BLaER1 (cell line): ENCODE results near the gene MGLL.

Experiments used
- H3K27ac ChIP-seq: shearing (Covaris generic); formaldehyde crosslinking; 2 replicates; pipeline ENCODE4 v1.8.1; 2022
- H3K27me3 ChIP-seq: shearing (Covaris generic); formaldehyde crosslinking; 2 replicates; pipeline ENCODE4 v1.8.1; 2022
- H3K36me3 ChIP-seq: shearing (Covaris generic); formaldehyde crosslinking; 2 replicates; pipeline ENCODE4 v1.8.1; 2022
- H3K4me1 ChIP-seq: shearing (Covaris generic); formaldehyde crosslinking; 2 replicates; pipeline ENCODE4 v1.8.1; 2022
- H3K4me2 ChIP-seq: shearing (Covaris generic); formaldehyde crosslinking; 2 replicates; pipeline ENCODE4 v1.8.1; 2022
- H3K4me3 ChIP-seq: shearing (Covaris generic); formaldehyde crosslinking; 2 replicates; pipeline ENCODE4 v1.8.1; 2022
- H3K9ac ChIP-seq: shearing (Covaris generic); formaldehyde crosslinking; 2 replicates; pipeline ENCODE4 v1.8.1; 2022
- H3K9me3 ChIP-seq: shearing (Covaris generic); formaldehyde crosslinking; 2 replicates; pipeline ENCODE4 v1.8.1; 2022
- H4K20me1 ChIP-seq: shearing (Covaris generic); formaldehyde crosslinking; 2 replicates; pipeline ENCODE4 v1.8.1; 2022
- Cebpa-rat ChIP-seq: shearing (Covaris generic); IDR thresholded peaks from 2 replicates; pipeline ENCODE4 v1.8.1; 2022

MGLL gene

DNA sequence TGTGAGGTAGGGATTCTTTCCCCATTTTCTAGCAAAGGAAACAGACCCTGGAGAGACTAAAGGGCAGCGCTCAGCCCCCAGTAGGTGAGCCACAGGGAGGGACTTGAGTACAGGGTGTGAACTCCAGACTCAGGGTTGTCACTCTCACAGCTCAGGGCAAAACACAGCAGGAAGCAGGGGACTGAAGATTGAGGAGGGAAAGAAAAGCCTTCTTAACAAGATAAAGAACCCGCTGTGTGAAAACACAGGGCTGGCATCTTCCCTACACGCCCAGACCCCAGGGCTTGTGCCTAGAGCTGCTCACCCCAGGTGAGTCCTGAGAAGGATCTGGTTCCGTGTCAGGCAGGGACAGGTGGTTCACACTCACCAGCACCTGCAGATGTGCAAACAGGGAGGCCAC is 90.0 kb downstream of the MGLL start:
- no peak for TF ChIP-seq Cebpa-rat
- Histone ChIP-seq H3K4me2 (no peak overlapping the region), H3K9ac (no peak overlapping the region), H3K9me3 (no peaks in the 10 kb centered on the region), H3K27me3 (no peaks in the 10 kb centered on the region), H3K4me1 (peaks cover 52% of the 10 kb centered on the region), H3K36me3 (no peaks in the 10 kb centered on the region), H3K27ac (no peak overlapping the region), H4K20me1 (no peaks in the 10 kb centered on the region), H3K4me3 (no peak overlapping the region)

DNA sequence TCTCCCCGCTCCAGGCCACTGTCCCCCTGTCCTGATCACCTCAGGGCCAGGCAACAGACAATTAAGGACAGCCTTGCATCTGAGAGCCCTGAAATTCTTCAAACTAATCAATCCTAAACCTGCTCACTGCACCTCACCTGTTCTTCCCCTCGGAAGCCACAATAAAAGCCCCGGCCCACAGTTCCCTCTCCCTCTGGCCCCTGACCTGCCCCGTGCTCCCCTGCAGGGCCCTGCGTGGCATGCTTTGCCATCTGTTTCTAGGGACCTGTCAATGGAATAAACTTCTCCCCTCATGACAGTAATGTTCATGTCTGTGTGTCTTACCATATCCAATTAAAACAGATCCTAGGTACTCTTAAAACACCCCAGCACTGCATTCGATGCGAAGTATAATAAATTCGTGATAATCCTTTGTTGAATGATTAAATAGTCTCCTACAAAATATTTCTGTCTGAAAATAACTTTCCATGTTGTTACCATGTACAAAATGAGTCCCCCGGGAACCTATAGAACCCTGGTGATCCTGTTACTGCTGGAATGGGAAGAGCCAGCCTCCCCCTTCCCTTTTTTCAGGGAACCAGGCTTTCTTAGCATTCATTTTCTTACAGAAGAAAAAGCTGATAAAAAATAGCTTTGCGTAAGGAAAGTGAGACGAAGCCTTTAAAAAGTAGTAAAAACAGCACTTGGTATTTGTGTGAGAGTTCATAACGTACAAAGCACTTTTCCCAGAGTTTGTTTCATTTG is 90.6 kb downstream of the MGLL start:
- no peak overlapping the region for H3K27ac ChIP-seq
- peaks cover 49% of the 10 kb centered on the region for H3K4me1 ChIP-seq
- H3K9me3 ChIP-seq, result no peaks in the 10 kb centered on the region
- no peaks in the 10 kb centered on the region for H3K27me3 ChIP-seq
- TF ChIP-seq Cebpa-rat, result no peak
- no peak overlapping the region for H3K9ac ChIP-seq
- H3K36me3 ChIP-seq, result no peaks in the 10 kb centered on the region
- H4K20me1 ChIP-seq, result no peaks in the 10 kb centered on the region
- no peak overlapping the region for H3K4me2 ChIP-seq
- no peak overlapping the region for H3K4me3 ChIP-seq

DNA sequence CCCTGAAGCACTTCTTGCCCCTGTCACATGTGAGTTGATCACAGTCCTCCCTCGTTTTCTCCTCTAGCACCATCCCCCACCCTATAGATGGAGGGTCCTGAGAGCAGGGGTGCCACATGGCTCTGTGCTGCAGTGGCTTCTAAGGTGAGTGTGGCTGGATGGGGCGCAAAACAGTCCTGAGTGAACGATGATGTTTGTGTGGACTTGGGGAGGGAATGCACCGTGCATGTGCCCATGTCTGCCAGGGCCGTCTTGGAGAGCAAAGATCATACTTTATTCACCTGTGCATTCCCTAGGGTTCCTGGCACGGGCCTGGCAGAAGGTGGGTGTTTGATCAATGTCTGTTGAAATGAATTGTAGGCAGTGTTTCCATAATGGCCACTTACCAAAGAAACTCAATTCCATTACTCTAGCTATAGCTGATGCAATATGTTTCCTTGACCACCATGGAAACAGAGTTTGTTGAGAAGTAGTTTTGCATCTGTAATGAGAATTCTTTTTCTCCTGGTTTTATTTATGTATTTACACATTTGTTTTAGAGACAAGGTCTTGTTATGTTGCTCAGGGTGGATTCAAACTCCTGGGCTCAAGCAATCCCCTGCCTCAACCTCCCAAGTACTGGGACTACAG is 91.5 kb downstream of the MGLL start:
- Histone ChIP-seq H3K4me2 (no peak overlapping the region), H3K9ac (no peak overlapping the region), H3K36me3 (no peaks in the 10 kb centered on the region), H3K4me3 (no peak overlapping the region), H3K27me3 (no peaks in the 10 kb centered on the region), H3K9me3 (no peaks in the 10 kb centered on the region), H3K27ac (no peak overlapping the region), H4K20me1 (no peaks in the 10 kb centered on the region), H3K4me1 (peaks cover 39% of the 10 kb centered on the region)
- no peak for TF ChIP-seq Cebpa-rat

- no peaks in the 10 kb centered on the region for H3K9me3 ChIP-seq
- no peaks in the 10 kb centered on the region for H4K20me1 ChIP-seq
- no peaks in the 10 kb centered on the region for H3K36me3 ChIP-seq
- TF ChIP-seq Cebpa-rat, result no peak
- no peak overlapping the region for H3K4me3 ChIP-seq
- H3K4me2 ChIP-seq, result no peak overlapping the region; the same call in 1 of the 2 replicates
- H3K4me1 ChIP-seq, result peaks cover 33% of the 10 kb centered on the region
- H3K27ac ChIP-seq, result no peak overlapping the region
- no peaks in the 10 kb centered on the region for H3K27me3 ChIP-seq
- H3K9ac ChIP-seq, result no peak overlapping the region
Measured at GRCh38 chr3:127730171-127730570, 92.1 kb downstream of the MGLL start.

DNA sequence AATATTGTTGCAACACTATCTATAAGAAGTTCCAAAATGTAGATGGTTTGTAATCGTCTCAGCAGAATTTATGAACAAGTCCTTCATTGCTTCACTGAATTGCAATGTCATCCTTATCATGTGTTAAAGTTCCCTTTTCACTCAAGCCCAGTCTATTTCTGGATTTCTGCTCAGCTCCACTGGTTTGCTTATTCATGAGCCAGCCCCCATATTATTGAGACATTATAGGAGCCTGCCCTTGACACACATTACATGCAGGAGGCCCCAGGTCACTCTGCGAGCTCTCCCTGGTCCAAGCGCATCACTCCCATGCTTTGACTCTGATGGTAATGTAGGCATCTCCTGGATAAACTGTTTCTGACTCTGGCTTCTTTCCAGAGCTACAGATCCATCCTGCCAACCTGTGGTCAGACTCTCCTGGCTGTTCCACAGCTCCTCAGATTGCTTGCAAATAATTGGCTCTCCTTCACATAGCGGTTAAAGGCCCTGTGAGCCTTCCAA is 92.7 kb downstream of the MGLL start:
- H4K20me1 ChIP-seq, result no peaks in the 10 kb centered on the region
- no peak overlapping the region for H3K9ac ChIP-seq
- peak overlapping the region; percentile 22; the same call in 1 of the 2 replicates for H3K4me2 ChIP-seq
- H3K4me3 ChIP-seq, result no peak overlapping the region
- H3K9me3 ChIP-seq, result no peaks in the 10 kb centered on the region
- H3K27me3 ChIP-seq, result no peaks in the 10 kb centered on the region
- H3K4me1 ChIP-seq, result peaks cover 27% of the 10 kb centered on the region
- no peaks in the 10 kb centered on the region for H3K36me3 ChIP-seq
- H3K27ac ChIP-seq, result no peak overlapping the region
- TF ChIP-seq Cebpa-rat, result no peak

GRCh38 chr3:127728417-127729015 is 93.8 kb downstream of the MGLL start:
- no peaks in the 10 kb centered on the region for H4K20me1 ChIP-seq
- H3K9me3 ChIP-seq, result peaks cover 5% of the 10 kb centered on the region; the same call in 1 of the 2 replicates
- H3K4me2 ChIP-seq, result no peak overlapping the region
- H3K27ac ChIP-seq, result no peak overlapping the region
- no peak for TF ChIP-seq Cebpa-rat
- no peaks in the 10 kb centered on the region for H3K27me3 ChIP-seq
- H3K9ac ChIP-seq, result no peak overlapping the region
- H3K36me3 ChIP-seq, result no peaks in the 10 kb centered on the region
- no peak overlapping the region for H3K4me3 ChIP-seq
- peaks cover 17% of the 10 kb centered on the region for H3K4me1 ChIP-seq

DNA sequence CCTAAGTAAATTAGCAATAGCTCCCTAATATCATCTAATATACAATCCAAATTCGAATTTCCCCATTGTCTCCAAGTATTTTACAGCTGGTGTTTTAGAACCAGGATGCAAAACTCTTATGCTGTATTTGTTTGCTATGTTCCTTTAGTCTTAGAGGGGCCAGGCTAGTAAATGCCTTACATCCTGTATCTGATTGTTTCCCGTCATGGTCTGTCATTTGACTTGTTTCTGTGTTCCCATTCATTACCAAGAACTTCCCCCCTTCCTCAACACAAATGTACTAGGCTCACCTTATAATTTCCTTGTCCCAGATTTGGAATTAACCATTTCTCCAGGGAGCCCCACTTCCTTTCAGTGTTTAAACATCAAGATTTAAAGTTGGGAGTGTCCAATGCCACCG is 95.4 kb downstream of the MGLL start:
- no peak overlapping the region for H3K9ac ChIP-seq
- H3K9me3 ChIP-seq, result peaks cover 5% of the 10 kb centered on the region; the same call in 1 of the 2 replicates
- H4K20me1 ChIP-seq, result no peaks in the 10 kb centered on the region
- H3K4me1 ChIP-seq, result peaks cover 8% of the 10 kb centered on the region; the same call in 1 of the 2 replicates
- H3K27ac ChIP-seq, result no peak overlapping the region
- TF ChIP-seq Cebpa-rat, result no peak
- no peak overlapping the region for H3K4me3 ChIP-seq
- no peaks in the 10 kb centered on the region for H3K27me3 ChIP-seq
- no peaks in the 10 kb centered on the region for H3K36me3 ChIP-seq
- H3K4me2 ChIP-seq, result no peak overlapping the region

DNA sequence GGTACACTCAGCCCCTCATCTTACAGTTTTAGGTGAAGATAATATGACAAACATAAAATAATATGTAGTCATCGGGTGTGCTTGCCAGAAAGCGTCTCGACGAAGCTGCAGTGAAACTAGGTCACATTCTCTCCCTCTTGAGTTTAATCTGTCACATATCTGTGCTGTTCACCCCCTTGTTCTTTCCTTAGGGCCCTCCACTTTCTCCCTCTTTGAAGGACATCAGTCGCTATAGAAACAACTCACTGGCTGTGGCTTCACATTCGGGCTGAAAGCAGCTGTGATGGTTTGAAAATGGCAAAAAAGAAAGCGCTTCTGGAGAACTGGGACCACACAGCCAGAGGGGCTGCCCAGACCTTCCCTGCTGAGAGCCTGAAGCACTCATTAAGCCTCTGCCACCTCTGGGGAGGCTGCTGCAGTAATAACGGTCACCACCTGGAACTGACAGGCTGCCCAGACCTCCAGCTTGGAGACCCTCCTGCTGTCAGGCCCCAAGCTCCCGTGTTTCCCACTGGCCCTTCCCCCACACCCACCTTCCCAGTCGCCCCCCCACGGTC is 99.2 kb downstream of the MGLL start:
- Histone ChIP-seq H3K9ac (no peak overlapping the region), H3K27ac (no peak overlapping the region), H3K4me2 (no peak overlapping the region), H3K36me3 (no peaks in the 10 kb centered on the region), H3K4me3 (no peak overlapping the region), H4K20me1 (no peaks in the 10 kb centered on the region), H3K27me3 (no peaks in the 10 kb centered on the region), H3K4me1 (no peaks in the 10 kb centered on the region), H3K9me3 (peaks cover 5% of the 10 kb centered on the region; the same call in 1 of the 2 replicates)
- TF ChIP-seq Cebpa-rat, result no peak

GRCh38 chr3:127722091-127722784 is 100.1 kb downstream of the MGLL start:
- Histone ChIP-seq H3K4me1 (no peaks in the 10 kb centered on the region), H3K9ac (no peak overlapping the region), H3K27me3 (no peaks in the 10 kb centered on the region), H3K4me3 (no peak overlapping the region), H4K20me1 (no peaks in the 10 kb centered on the region), H3K9me3 (peaks cover 5% of the 10 kb centered on the region; the same call in 1 of the 2 replicates), H3K4me2 (no peak overlapping the region), H3K36me3 (no peaks in the 10 kb centered on the region), H3K27ac (no peak overlapping the region)
- TF ChIP-seq Cebpa-rat, result no peak
